ENCODE measurements around the gene GRIA1. TPM values are rescaled to one million over a fixed set of nuclear protein-coding genes. Genes with fewer than 3 reads are reported as not detected.

The GRIA1 gene
- total RNA-seq, 2 donors from 2014 or later, result 2.7 TPM; not detected in 1

DNA sequence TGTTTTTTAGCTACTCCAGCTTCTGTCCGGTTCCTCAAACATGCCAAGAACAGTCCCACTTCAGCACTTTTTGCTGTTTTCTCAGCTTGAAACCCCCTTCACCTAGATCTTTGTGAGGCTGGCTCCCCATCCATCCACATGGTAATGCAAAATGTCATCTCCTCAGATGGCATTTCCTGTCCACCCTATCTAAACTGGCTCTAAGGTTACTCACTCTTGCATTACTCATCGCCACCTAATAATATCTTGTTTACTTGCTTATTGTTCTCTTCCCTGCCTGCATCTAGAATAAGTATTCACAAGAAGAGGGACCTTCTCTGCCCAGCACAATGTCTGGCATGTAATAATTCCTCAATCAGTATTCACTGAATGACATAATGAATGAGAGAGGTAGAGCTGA lies 328.2 kb downstream of the GRIA1 start:
- Histone ChIP-seq H3K36me3 (no peaks in the 10 kb centered on the region), H3K9me3 (no peaks in the 10 kb centered on the region), H3K27me3 (replicated peaks; ENCODE audit: insufficient read depth) (no peaks in the 10 kb centered on the region), H3K4me1 (replicated peaks) (no peaks in the 10 kb centered on the region), H3K27ac (no peak overlapping the region), H3K4me3 (no peak overlapping the region)
- 97% methylated on average over 2 of the region's 2 CpGs for WGBS
- intact Hi-C loops (cut with DNase I), result no loop called here
- TF ChIP-seq, protein P1, sequence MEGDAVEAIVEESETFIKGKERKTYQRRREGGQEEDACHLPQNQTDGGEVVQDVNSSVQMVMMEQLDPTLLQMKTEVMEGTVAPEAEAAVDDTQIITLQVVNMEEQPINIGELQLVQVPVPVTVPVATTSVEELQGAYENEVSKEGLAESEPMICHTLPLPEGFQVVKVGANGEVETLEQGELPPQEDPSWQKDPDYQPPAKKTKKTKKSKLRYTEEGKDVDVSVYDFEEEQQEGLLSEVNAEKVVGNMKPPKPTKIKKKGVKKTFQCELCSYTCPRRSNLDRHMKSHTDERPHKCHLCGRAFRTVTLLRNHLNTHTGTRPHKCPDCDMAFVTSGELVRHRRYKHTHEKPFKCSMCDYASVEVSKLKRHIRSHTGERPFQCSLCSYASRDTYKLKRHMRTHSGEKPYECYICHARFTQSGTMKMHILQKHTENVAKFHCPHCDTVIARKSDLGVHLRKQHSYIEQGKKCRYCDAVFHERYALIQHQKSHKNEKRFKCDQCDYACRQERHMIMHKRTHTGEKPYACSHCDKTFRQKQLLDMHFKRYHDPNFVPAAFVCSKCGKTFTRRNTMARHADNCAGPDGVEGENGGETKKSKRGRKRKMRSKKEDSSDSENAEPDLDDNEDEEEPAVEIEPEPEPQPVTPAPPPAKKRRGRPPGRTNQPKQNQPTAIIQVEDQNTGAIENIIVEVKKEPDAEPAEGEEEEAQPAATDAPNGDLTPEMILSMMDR (IDR thresholded peaks at IDR 0.05), result no peak
- TF ChIP-seq POLR2AphosphoS5 (IDR thresholded peaks at IDR 0.05), result no peak
- no peak for TF ChIP-seq POLR2A (IDR thresholded peaks at IDR 0.05)
- DNase-seq (ENCODE audit: low spot score), result no peak

DNA sequence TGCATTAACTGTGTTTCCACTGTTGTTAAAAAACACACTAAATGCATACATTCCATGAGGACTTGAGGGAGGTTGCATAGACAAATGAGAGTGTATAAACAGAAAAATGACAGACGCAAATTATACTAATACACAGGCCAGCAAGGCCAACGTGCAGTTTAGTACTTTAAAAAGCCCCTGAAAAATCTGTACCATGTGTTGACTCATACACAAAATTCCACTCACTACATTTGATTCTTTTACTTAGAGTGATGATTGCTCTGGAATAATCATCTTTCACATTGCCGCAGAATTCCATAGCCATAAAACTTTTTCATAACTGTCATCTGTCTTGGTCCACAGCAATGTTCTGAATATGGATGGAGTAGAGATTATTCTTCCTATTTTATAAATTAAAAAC lies 332.6 kb downstream of the GRIA1 start:
- Histone ChIP-seq H3K9me3 (no peaks in the 10 kb centered on the region), H3K36me3 (no peaks in the 10 kb centered on the region), H3K4me3 (no peak overlapping the region), H3K27ac (no peak overlapping the region), H3K4me1 (replicated peaks) (no peaks in the 10 kb centered on the region), H3K27me3 (replicated peaks; ENCODE audit: insufficient read depth) (no peaks in the 10 kb centered on the region)
- DNase-seq (ENCODE audit: low spot score), result no peak
- TF ChIP-seq POLR2AphosphoS5 (IDR thresholded peaks at IDR 0.05) (no peak), POLR2A (IDR thresholded peaks at IDR 0.05) (no peak)
- TF ChIP-seq, protein P1 (IDR thresholded peaks at IDR 0.05), result no peak
- intact Hi-C loops (cut with DNase I), result no loop called here
- WGBS, result 60% methylated on average over 3 of the region's 3 CpGs

DNA sequence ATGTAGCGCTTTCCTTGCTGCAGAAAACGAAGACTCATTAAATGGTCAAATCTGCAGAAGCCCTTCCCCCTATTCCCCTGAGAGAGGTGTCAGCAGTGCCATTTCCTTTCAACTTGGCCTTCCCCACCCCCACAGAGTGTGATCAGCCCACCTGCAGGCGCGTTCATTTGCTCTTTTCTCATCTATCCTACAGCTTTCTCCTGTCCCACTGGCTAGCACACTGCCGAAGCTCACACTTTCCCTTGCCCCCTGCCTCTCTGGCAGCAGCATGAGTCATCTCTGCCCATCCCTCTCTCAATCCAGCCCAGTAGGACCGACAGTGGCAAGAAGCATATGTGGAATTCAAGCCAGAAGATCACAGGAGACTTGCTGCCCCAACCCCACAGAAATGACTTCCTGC lies 334.4 kb downstream of the GRIA1 start:
- intact Hi-C loops (cut with DNase I), result no loop called here
- DNase-seq (ENCODE audit: low spot score), result no peak
- TF ChIP-seq POLR2AphosphoS5 (IDR thresholded peaks at IDR 0.05) (no peak), POLR2A (IDR thresholded peaks at IDR 0.05) (no peak)
- TF ChIP-seq, protein P1 (IDR thresholded peaks at IDR 0.05), result no peak
- no peaks in the 10 kb centered on the region for H3K36me3 ChIP-seq
- H3K4me1 ChIP-seq (replicated peaks), result no peaks in the 10 kb centered on the region
- no peak overlapping the region for H3K27ac ChIP-seq
- H3K9me3 ChIP-seq, result no peaks in the 10 kb centered on the region
- no peaks in the 10 kb centered on the region for H3K27me3 ChIP-seq (replicated peaks; ENCODE audit: insufficient read depth)
- no peak overlapping the region for H3K4me3 ChIP-seq
- WGBS, result 26% methylated on average over 6 of the region's 6 CpGs

DNA sequence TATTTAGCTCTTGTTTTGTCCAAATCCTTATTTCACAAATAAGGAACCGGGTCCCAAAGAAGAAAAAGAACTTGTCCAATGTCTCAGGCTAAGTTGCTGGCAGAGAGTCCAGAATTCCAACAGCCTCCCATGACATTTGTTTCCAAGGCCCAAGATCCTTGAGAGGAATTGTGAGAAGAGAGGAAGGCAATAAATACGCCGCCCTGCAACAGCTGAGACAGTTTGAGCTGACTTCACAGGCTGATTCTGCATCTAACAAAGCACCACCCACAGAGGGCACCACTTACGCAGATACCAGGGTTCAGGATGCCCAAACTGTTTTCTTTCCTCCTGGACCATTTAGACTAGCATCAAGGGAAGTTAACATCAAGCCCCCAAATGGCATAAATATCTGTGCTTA lies 336.9 kb downstream of the GRIA1 start:
- H3K9me3 ChIP-seq, result no peaks in the 10 kb centered on the region
- TF ChIP-seq POLR2AphosphoS5 (IDR thresholded peaks at IDR 0.05), result no peak
- no peaks in the 10 kb centered on the region for H3K27me3 ChIP-seq (replicated peaks; ENCODE audit: insufficient read depth)
- no peak overlapping the region for H3K4me3 ChIP-seq
- WGBS, result 57% methylated on average over 4 of the region's 4 CpGs
- H3K27ac ChIP-seq, result no peak overlapping the region
- no peaks in the 10 kb centered on the region for H3K4me1 ChIP-seq (replicated peaks)
- DNase-seq (ENCODE audit: low spot score), result no peak
- intact Hi-C loops (cut with DNase I), result no loop called here
- no peaks in the 10 kb centered on the region for H3K36me3 ChIP-seq

DNA sequence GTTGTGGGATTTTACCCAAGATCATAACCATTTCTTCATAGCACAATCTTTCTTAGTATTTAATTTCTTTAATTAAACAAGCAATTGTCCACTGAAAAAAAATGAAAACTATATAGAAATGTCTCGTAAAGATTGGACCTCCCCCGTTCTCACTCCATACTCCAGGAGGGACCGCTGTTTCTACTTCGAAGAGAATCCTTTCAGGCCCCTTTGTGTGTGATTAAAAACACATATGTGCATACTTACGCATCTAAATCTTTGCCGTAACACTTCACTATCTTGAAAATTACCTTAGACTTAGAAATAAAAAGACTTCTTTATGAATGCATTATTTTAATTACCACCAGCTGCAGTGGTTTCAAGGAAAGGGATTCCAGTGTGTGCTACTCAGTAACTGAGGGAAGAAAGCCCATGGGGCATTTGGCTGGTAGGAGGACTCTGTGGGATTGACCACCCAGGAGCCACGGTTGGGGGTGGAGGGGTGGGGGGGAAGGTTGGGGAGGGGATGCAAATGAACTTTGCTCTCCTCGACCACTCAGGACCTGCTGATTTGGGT lies 339.1 kb downstream of the GRIA1 start:
- H3K27me3 ChIP-seq (replicated peaks; ENCODE audit: insufficient read depth), result no peaks in the 10 kb centered on the region
- no peak for DNase-seq (ENCODE audit: low spot score)
- H3K36me3 ChIP-seq, result no peaks in the 10 kb centered on the region
- no peak overlapping the region for H3K4me3 ChIP-seq
- intact Hi-C loops (cut with DNase I), result no loop called here
- no peak overlapping the region for H3K27ac ChIP-seq
- WGBS, result 68% methylated on average over 8 of the region's 8 CpGs
- H3K9me3 ChIP-seq, result no peaks in the 10 kb centered on the region
- TF ChIP-seq POLR2AphosphoS5 (IDR thresholded peaks at IDR 0.05), result no peak
- TF ChIP-seq, protein P1 (IDR thresholded peaks at IDR 0.05), result no peak
- no peak for TF ChIP-seq POLR2A (IDR thresholded peaks at IDR 0.05)
- H3K4me1 ChIP-seq (replicated peaks), result no peaks in the 10 kb centered on the region
